ENCODE results near the gene HDAC8. TPM values are rescaled to one million over a fixed set of nuclear protein-coding genes. Genes with fewer than 3 reads are reported as not detected.

HDAC8 gene
- total and polyA plus RNA-seq, 2 donors (not counting 1 experiment from before 2014, with no cell fraction given), result 13.3 to 41.9 TPM

- POLR2A ChIA-PET, result no interaction called here
- ATAC-seq (ENCODE audit: low read depth), result no peak
Observed at GRCh38 chrX:72280321-72280845, 292.3 kb downstream of the HDAC8 start.

More at GRCh38 chrX:72280321-72280845, 292.3 kb downstream of the HDAC8 start:
- no peak for DNase-seq
- H3K4me1 ChIP-seq (ENCODE audit: control insufficient read depth in 2 of 2, insufficient read depth in 2 of 2, low read length in 2 of 2), result peaks cover 10 to 11% of the 10 kb centered on the region in 2 donors
- peaks cover 6% of the 10 kb centered on the region for H3K79me2 ChIP-seq (ENCODE audit: control insufficient read depth, insufficient read depth, low read length)
- Mint-ChIP-seq H3K27ac (no peak overlapping the region), H3K4me3 (no peak overlapping the region), H3K27me3 (no peaks in the 10 kb centered on the region), H3K4me1 (peaks cover 8% of the 10 kb centered on the region), H3K9me3 (ENCODE audit: insufficient read depth) (no peaks in the 10 kb centered on the region)
- TF ChIP-seq EZH2 (IDR thresholded peaks at IDR 0.05; ENCODE audit: borderline replicate concordance, insufficient read depth, low read depth, low read length, poor library complexity, severe bottlenecking), result no peak
- TF ChIP-seq, protein P1, sequence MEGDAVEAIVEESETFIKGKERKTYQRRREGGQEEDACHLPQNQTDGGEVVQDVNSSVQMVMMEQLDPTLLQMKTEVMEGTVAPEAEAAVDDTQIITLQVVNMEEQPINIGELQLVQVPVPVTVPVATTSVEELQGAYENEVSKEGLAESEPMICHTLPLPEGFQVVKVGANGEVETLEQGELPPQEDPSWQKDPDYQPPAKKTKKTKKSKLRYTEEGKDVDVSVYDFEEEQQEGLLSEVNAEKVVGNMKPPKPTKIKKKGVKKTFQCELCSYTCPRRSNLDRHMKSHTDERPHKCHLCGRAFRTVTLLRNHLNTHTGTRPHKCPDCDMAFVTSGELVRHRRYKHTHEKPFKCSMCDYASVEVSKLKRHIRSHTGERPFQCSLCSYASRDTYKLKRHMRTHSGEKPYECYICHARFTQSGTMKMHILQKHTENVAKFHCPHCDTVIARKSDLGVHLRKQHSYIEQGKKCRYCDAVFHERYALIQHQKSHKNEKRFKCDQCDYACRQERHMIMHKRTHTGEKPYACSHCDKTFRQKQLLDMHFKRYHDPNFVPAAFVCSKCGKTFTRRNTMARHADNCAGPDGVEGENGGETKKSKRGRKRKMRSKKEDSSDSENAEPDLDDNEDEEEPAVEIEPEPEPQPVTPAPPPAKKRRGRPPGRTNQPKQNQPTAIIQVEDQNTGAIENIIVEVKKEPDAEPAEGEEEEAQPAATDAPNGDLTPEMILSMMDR (IDR thresholded peaks at IDR 0.05), result no peak
- whole genome bisulfite sequencing (ENCODE audit: insufficient coverage), result 100% methylated on average over 4 of the region's 5 CpGs
- H3K27ac ChIP-seq (ENCODE audit: low read length in 2 of 2), result no peak overlapping the region
- no peak overlapping the region for H2AFZ ChIP-seq (ENCODE audit: insufficient read depth, low read depth, low read length, poor library complexity, severe bottlenecking)
- CTCF ChIA-PET, result no interaction called here
- H3K9me3 ChIP-seq (ENCODE audit: control extremely low read depth in 1 of 3, control insufficient read depth in 2 of 3, insufficient read depth in 1 of 3, low read length in 2 of 3), result no peaks in the 10 kb centered on the region
- H3K27me3 ChIP-seq (replicated peaks in 1 of 4; ENCODE audit: control extremely low read depth in 1 of 4, control insufficient read depth in 3 of 4, insufficient read depth in 4 of 4, low read length in 3 of 4), result peaks cover 0 to 3% (median 0%) of the 10 kb centered on the region in 4 experiments
- no peak overlapping the region for H3K4me2 ChIP-seq (replicated peaks; ENCODE audit: low read depth, low read length, poor library complexity, severe bottlenecking)
- no peak overlapping the region for H3K9ac ChIP-seq (ENCODE audit: low read length)
- H4K20me1 ChIP-seq (ENCODE audit: control insufficient read depth, insufficient read depth, low read length, poor library complexity, severe bottlenecking), result no peaks in the 10 kb centered on the region
- intact Hi-C loops (cut with micrococcal nuclease), result no loop called here
- no peaks in the 10 kb centered on the region for H3K36me3 ChIP-seq (replicated peaks in 1 of 2; ENCODE audit: control extremely low read depth in 1 of 2, control insufficient read depth in 1 of 2, extremely low read depth in 1 of 2, insufficient read depth in 2 of 2, low read length in 1 of 2)
- H3K4me3 ChIP-seq (ENCODE audit: control extremely low read depth in 1 of 5, extremely low read depth in 1 of 5, insufficient read depth in 1 of 5, low read depth in 2 of 5, low read length in 4 of 5), result no peak overlapping the region

Small RNA genes lying within 50 kb of the gene (small RNA-seq; reads per million reads assigned to genes)
- gene RF00019 (ENCODE audit: insufficient read length, low read depth, low replicate concordance) (not detected), gene RNU2-68P (ENCODE audit: insufficient read length, low read depth, low replicate concordance) (2.1 reads per million, percentile 17 among the genes with 10 or more reads in this experiment)

Other genes with a start within 250 kb of the HDAC8 start
- 0.20 and 0.22 TPM in 2 replicates for gene PHKA1, start 141.5 kb upstream of the HDAC8 start, total RNA-seq
- gene PHKA1, start 141.5 kb upstream of the HDAC8 start, polyA plus RNA-seq, result 0.07 and 0.09 TPM in 2 replicates
- gene DMRTC1B, start 204.0 kb upstream of the HDAC8 start, total RNA-seq, result 2.2 and 2.4 TPM in 2 replicates
- gene DMRTC1B, start 204.0 kb upstream of the HDAC8 start, polyA plus RNA-seq, result 2.7 and 3.3 TPM in 2 replicates
- gene FAM236B, start 209.8 kb upstream of the HDAC8 start, total RNA-seq, result not detected in 2 replicates
- gene FAM236B, start 209.8 kb upstream of the HDAC8 start, polyA plus RNA-seq, result not detected in 2 replicates
- gene FAM236D, start 235.4 kb upstream of the HDAC8 start, total RNA-seq, result not detected in 2 replicates
- gene FAM236D, start 235.4 kb upstream of the HDAC8 start, polyA plus RNA-seq, result not detected in 2 replicates

All from B cell (primary cell).